NCI-H1092 (cell line): Measurements from ENCODE around the gene TTC23L.

Source experiments
- DNase-seq: peaks from one replicate; lab custom pipeline; 2025; lab: John Stamatoyannopoulos, UW

The TTC23L gene

GRCh38 chr5:34833090-34833489 is 5.9 kb upstream of the TTC23L start:
- DNase-seq = no peak

- no peak for DNase-seq
These were observed 4.8 kb upstream of the TTC23L start for GRCh38 chr5:34833976-34834793.

- no peak for DNase-seq
These were observed 4.2 kb upstream of the TTC23L start for GRCh38 chr5:34834794-34835089.

GRCh38 chr5:34835664-34836063 is 3.3 kb upstream of the TTC23L start:
- DNase-seq = no peak

- no peak for DNase-seq
These were observed 2.9 kb downstream of the TTC23L start for GRCh38 chr5:34841816-34842215.

GRCh38 chr5:34842554-34842953 is 3.6 kb downstream of the TTC23L start:
- DNase-seq = no peak

GRCh38 chr5:34843497-34843896 is 4.5 kb downstream of the TTC23L start:
- DNase-seq = no peak

GRCh38 chr5:34844106-34844505 is 5.1 kb downstream of the TTC23L start:
- DNase-seq = no peak

GRCh38 chr5:34844999-34845398 is 6.0 kb downstream of the TTC23L start:
- DNase-seq = no peak

- no peak for DNase-seq
These were observed 8.1 kb downstream of the TTC23L start for GRCh38 chr5:34847056-34847455.

- DNase-seq = no peak
These were observed 8.6 kb downstream of the TTC23L start for GRCh38 chr5:34847552-34847951.

GRCh38 chr5:34848230-34848629 is 9.3 kb downstream of the TTC23L start:
- DNase-seq = no peak

GRCh38 chr5:34849253-34849652 is 10.3 kb downstream of the TTC23L start:
- no peak for DNase-seq

GRCh38 chr5:34854459-34855174 is 15.7 kb downstream of the TTC23L start:
- DNase-seq = peak; percentile 84

GRCh38 chr5:34857161-34857560 is 18.2 kb downstream of the TTC23L start:
- DNase-seq = no peak

- DNase-seq = no peak
These were observed 18.9 kb downstream of the TTC23L start for GRCh38 chr5:34857894-34858293.

- DNase-seq = no peak
These were observed 19.8 kb downstream of the TTC23L start for GRCh38 chr5:34858790-34859189.

GRCh38 chr5:34859253-34859652 is 20.3 kb downstream of the TTC23L start:
- no peak for DNase-seq

GRCh38 chr5:34863946-34864345 is 25.0 kb downstream of the TTC23L start:
- DNase-seq = no peak

GRCh38 chr5:34865091-34865490 is 26.1 kb downstream of the TTC23L start:
- no peak for DNase-seq

GRCh38 chr5:34866989-34867471 is 28.1 kb downstream of the TTC23L start:
- DNase-seq = no peak

- no peak for DNase-seq
These were observed 28.7 kb downstream of the TTC23L start for GRCh38 chr5:34867660-34868059.

GRCh38 chr5:34868791-34869190 is 29.8 kb downstream of the TTC23L start:
- no peak for DNase-seq

- no peak for DNase-seq
These were observed 30.3 kb downstream of the TTC23L start for GRCh38 chr5:34869256-34869655.
